VCaP (cell line): ENCODE results near the gene ZNF581.

ENCODE experiments used
- H3K27ac ChIP-seq: fragments of 450-650 bp; 2 replicates; pipeline ENCODE4 v1.5.1; 2017
- TF ChIP-seq, protein P1 (sequence below): fragments of 450-650 bp; conservative IDR thresholded peaks from 2 replicates; pipeline ENCODE4 v1.5.1; 2017; ENCODE audit warnings: mild to moderate bottlenecking, moderate library complexity

Gene ZNF581

DNA sequence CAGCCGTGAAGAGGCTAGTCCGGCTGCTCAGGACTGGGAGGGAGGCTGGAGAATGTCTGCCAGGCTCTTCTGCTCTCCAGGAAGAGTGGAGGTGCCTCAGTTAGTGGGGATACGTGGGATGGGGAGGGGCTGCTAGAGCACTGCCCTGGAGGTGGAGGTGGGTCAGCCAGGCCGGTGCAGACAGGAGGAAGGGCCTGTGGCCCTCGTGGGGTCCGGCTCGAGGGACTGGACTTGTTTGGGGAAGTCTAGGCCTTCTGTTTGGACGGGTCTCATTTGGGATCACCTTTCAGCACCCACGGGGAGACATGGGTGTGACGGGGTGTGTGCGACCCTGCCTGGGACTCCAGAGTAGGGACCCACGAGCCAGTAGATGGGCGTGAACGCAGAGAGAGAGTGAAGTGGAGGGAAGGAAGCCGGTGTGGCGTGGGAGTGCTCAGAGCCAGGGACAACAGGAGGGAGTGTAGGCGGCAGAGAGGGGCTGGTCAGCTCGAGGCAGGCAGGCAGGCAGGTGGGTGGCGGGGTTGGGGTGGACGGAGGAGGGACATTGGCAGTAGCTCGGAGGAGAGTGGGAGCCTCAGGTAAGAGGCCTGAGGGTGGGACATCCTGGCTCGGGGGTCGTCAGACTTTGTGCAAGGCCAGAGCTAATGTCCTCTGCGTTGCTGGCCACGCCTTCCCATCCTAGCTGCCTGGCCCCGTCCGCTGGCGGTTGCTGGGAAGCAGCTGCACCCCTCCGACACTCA lies 43.0 kb downstream of the ZNF581 start:
- H3K27ac ChIP-seq = peak overlapping the region; percentile 92; the same call in 1 of the 2 replicates
- TF ChIP-seq, protein P1, sequence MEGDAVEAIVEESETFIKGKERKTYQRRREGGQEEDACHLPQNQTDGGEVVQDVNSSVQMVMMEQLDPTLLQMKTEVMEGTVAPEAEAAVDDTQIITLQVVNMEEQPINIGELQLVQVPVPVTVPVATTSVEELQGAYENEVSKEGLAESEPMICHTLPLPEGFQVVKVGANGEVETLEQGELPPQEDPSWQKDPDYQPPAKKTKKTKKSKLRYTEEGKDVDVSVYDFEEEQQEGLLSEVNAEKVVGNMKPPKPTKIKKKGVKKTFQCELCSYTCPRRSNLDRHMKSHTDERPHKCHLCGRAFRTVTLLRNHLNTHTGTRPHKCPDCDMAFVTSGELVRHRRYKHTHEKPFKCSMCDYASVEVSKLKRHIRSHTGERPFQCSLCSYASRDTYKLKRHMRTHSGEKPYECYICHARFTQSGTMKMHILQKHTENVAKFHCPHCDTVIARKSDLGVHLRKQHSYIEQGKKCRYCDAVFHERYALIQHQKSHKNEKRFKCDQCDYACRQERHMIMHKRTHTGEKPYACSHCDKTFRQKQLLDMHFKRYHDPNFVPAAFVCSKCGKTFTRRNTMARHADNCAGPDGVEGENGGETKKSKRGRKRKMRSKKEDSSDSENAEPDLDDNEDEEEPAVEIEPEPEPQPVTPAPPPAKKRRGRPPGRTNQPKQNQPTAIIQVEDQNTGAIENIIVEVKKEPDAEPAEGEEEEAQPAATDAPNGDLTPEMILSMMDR = no peak

- TF ChIP-seq, protein P1 = no peak
- H3K27ac ChIP-seq = peak overlapping the region; percentile 19; the same call in 1 of the 2 replicates
Measured at GRCh38 chr19:55687281-55688201, 44.1 kb downstream of the ZNF581 start.

- no peak overlapping the region; the same call in 1 of the 2 replicates for H3K27ac ChIP-seq
- TF ChIP-seq, protein P1 = no peak
Measured at GRCh38 chr19:55688422-55689218, 45.2 kb downstream of the ZNF581 start.

DNA sequence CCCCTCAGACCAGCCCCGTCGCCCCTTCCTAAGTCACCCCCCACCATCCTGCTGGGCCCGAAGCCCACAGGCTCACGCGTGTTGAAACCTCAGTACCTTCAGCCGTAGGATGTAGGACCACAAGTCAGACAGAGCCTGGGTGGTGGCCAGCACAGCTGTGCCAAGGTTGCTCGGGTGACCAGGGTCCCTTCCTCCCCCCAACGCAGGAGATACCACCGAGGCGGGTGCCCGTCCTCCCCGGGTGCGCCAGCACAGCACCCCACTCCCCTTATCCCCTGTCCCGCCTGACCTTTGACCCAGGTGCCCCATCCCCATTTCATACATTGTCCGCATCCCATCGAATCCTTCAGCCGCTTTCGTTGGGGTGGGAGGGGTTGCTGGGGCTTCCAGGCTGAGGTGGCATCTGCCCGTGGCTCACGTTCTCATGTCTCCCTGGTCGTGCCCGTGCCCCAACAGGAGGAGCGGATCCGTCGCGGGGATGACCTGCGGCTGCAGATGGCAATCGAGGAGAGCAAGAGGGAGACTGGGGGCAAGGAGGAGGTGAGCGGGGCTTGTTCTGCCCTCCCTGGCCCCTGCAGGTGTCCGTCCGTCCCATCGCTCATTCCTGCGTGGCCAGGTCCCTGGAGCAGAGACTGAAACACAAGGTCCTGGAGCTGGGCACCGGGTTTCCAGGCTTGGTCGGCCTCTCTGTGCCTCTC lies 46.1 kb downstream of the ZNF581 start:
- TF ChIP-seq, protein P1 = no peak
- no peak overlapping the region for H3K27ac ChIP-seq

DNA sequence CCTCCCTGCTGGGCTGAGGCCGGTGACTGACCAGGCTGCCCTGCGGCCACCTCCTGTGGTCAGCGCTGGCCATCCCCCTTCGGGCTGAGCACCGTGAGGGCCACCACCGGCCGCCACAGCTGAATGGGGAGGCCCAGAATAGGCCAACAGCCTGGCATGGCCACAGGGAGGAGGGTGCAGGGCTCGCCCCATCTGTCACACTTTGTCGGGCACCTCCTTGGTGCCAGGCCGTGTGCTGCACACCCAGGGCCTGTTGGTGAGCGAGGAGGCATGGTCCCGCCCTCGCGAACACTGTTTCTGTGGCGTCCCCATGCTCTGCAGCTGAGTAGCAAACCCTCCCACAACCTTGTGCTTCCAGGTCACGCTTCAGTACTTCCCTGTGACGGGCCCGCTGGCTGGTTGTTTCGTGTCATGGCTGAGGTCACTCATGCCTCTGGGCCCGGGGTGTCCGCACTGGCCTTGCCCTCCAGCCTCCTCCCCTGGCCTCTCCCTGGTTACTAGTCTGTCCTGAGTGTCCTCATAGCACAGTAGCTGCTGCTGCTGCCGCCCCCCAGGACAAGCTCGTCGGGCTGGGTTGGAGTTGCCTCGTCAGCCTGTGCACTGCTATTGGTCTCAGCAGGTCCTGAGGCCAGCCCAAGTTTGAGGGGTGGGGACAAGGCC lies 46.8 kb downstream of the ZNF581 start:
- TF ChIP-seq, protein P1 = no peak
- no peak overlapping the region for H3K27ac ChIP-seq

DNA sequence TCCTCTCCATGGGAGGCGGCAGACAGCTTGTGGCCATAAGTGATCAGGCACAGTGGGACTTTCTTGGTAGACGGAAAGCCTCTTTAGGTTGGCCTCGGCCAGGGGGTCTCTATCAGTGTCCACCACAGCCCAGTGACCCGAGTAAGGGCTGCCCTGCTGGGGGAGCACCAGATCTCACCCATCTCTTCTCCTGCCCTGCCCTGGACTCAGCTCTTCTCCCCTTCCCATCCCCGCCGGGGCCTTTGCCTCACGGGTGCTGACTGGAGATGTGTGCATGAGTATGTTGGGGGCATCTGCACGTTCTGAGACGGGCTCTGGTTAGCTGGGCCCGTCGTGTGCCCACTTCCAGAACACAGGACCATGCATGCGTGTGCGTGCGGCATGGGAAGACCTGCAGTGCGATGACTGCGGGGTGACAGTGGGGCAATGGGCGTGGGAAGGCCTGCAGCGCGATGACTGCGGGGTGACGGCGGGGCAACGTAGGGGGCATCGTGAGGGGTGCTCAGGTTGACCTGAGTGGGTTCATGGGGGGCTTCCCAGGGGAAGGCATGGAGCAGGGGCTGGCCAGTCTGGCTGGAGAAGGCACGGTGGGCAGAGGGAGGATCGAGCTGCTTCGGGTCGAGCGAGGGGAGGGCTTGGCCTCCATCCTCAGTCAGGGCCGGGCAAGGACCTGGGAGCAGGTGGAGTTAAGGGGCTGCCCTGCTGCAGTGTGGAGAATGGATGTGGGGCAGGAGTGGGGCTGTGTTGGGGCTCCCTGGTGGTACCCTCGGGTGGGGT lies 47.5 kb downstream of the ZNF581 start:
- H3K27ac ChIP-seq = no peak overlapping the region
- TF ChIP-seq, protein P1 = no peak
